A549 (cell line): Measurements from ENCODE around the gene RPTOR.

ENCODE experiments used
- CTCF ChIP-seq: fragments of >200 bp; sonication (Bioruptor Twin); formaldehyde crosslinking; IDR thresholded peaks from 3 replicates; pipeline ENCODE4 v1.5.1; 2016
- MAX ChIP-seq: IDR thresholded peaks from 2 replicates; pipeline ENCODE4 v1.6.1; 2012

- TF ChIP-seq MAX (no peak), CTCF (no peak)
Measured at GRCh38 chr17:80964544-80964856, 419.9 kb downstream of the RPTOR start.
